GM12878 (cell line): ENCODE data around the gene DTWD2. TPM values are rescaled to one million over a fixed set of nuclear protein-coding genes. Genes with fewer than 3 reads are reported as not detected.

ENCODE experiments used
- ATAC-seq: fragments of 200-7000 bp; cut with Tn5 transposase; 3 replicates; pipeline ENCODE4 v1.9.1; 2020; ENCODE audit warnings: mild to moderate bottlenecking, moderate library complexity
- BruUV-seq: library from RNA; stranded (reverse); fragments of 400-500 nt; replicated peaks from 2 replicates; lab custom pipeline; 2021; lab: Mats Ljungman, UMichigan
- CTCF ChIA-PET: fragments of 300-600 bp; sonication (Branson Sonifier 250); formaldehyde crosslinking; extraction: SDS; loops from one replicate; lab custom pipeline; 2021; ENCODE audit warnings: inconsistent platforms; lab: Yijun Ruan, JAX
- POLR2A ChIA-PET: fragments of 350-600 bp; formaldehyde crosslinking; extraction: SDS; loops from one replicate; lab custom pipeline; 2021; ENCODE audit warnings: inconsistent platforms; lab: Charles Lee
- RAD21 ChIA-PET: fragments of 300-600 bp; sonication (Branson Sonifier 250); formaldehyde crosslinking; loops from one replicate; lab custom pipeline; 2023; ENCODE audit warnings: antibody characterized with exemption; ENCODE audit not compliant: unreplicated experiment; lab: Charles Lee
- SMC1A ChIA-PET: fragments of 300-600 bp; sonication (Branson Sonifier 250); formaldehyde crosslinking; loops from one replicate; lab custom pipeline; 2023; ENCODE audit not compliant: unreplicated experiment, uncharacterized antibody; lab: Charles Lee
- DNase-seq: peaks from one replicate; pipeline ENCODE4 v3.0.0-alpha.2; 2011; ENCODE audit warnings: low read depth, low spot score
- FAIRE-seq: peaks from 3 replicates; lab custom pipeline; 2011; peaks lifted over from hg19 to GRCh38; lab: Jason Lieb, UNC
- H2AFZ ChIP-seq: 2 replicates; pipeline ENCODE4 v1.6.0; 2011; ENCODE audit warnings: low read depth, low read length, control low read depth; ENCODE audit not compliant: control insufficient read depth
- H3K27ac ChIP-seq: 2 replicates; pipeline ENCODE4 v1.5.1; 2011; ENCODE audit warnings: control low read depth; ENCODE audit not compliant: control insufficient read depth, insufficient read depth
- H3K27me3 ChIP-seq, 2 experiments: replicated peaks in 1 of 2; 2 replicates each; pipeline versions ENCODE4 v1.6.0 to v1.6.1; 2011; ENCODE audit warnings: low read length in 1 of 2; ENCODE audit not compliant: control insufficient read depth in 2 of 2, insufficient read depth in 2 of 2
- H3K36me3 ChIP-seq, 2 experiments: 2 replicates each; pipeline ENCODE4 v1.5.1; 2011; ENCODE audit warnings: low read length in 1 of 2; ENCODE audit not compliant: control insufficient read depth in 2 of 2, insufficient read depth in 2 of 2
- H3K4me1 ChIP-seq: 2 replicates; pipeline ENCODE4 v1.6.1; 2011; ENCODE audit warnings: mild to moderate bottlenecking, low read length, moderate library complexity, mixed read lengths; ENCODE audit not compliant: control insufficient read depth, insufficient read depth
- H3K4me2 ChIP-seq: 2 replicates; pipeline ENCODE4 v1.6.0; 2011; ENCODE audit warnings: control low read depth; ENCODE audit not compliant: control insufficient read depth, insufficient read depth
- H3K4me3 ChIP-seq: fragments of 200-600 bp; sonication (generic); 2 replicates; pipeline ENCODE4 v1.5.1; 2016
- H3K79me2 ChIP-seq: 2 replicates; pipeline ENCODE4 v1.6.0; 2011; ENCODE audit warnings: low read length; ENCODE audit not compliant: control insufficient read depth, insufficient read depth
- H3K9ac ChIP-seq: 2 replicates; pipeline ENCODE4 v1.8.0; 2011; ENCODE audit warnings: low read length, control low read depth, mixed read lengths; ENCODE audit not compliant: control insufficient read depth, insufficient read depth
- H3K9me3 ChIP-seq: replicated peaks from 3 replicates; pipeline ENCODE4 v1.5.1; 2011; ENCODE audit warnings: mild to moderate bottlenecking, low read length; ENCODE audit not compliant: control insufficient read depth, insufficient read depth
- H4K20me1 ChIP-seq: 2 replicates; pipeline ENCODE4 v1.6.0; 2011; ENCODE audit not compliant: control insufficient read depth, insufficient read depth
- CEBPB ChIP-seq, 2 experiments: fragments of 150-350 bp in 1 of 2; IDR thresholded peaks; 2 replicates each; pipeline ENCODE4 v1.6.1; 2012 to 2014; ENCODE audit warnings: low read depth in 2 of 2, low read length in 2 of 2, borderline replicate concordance in 1 of 2, inconsistent platforms in 1 of 2
- FOS ChIP-seq: IDR thresholded peaks from 3 replicates; pipeline ENCODE4 v1.6.1; 2011; ENCODE audit warnings: borderline replicate concordance; ENCODE audit not compliant: insufficient read length; ENCODE audit errors: extremely low read depth
- JUNB ChIP-seq: IDR thresholded peaks from 2 replicates; pipeline ENCODE4 v1.6.1; 2016; ENCODE audit warnings: antibody characterized with exemption, mild to moderate bottlenecking
- MEF2A ChIP-seq: IDR thresholded peaks from 2 replicates; pipeline ENCODE4 v1.6.1; 2011; ENCODE audit warnings: low read depth, mild to moderate bottlenecking, low read length, moderate library complexity; ENCODE audit not compliant: insufficient read depth
- NBN ChIP-seq: fragments of 450-650 bp; IDR thresholded peaks from 2 replicates; pipeline ENCODE4 v1.6.1; 2016
- PKNOX1 ChIP-seq: fragments of 450-650 bp; IDR thresholded peaks from 2 replicates; pipeline ENCODE4 v1.6.1; 2016; ENCODE audit warnings: mild to moderate bottlenecking
- POLR2AphosphoS2 ChIP-seq: IDR thresholded peaks from 2 replicates; pipeline ENCODE4 v1.6.1; 2011; ENCODE audit warnings: low read depth, mild to moderate bottlenecking, low read length, improper control_type of control experiment, moderate library complexity
- RELA ChIP-seq: fragments of 450-650 bp; IDR thresholded peaks from 2 replicates; pipeline ENCODE4 v1.8.0; 2014; ENCODE audit warnings: borderline replicate concordance; ENCODE audit not compliant: partially characterized antibody
- SMC3 ChIP-seq: IDR thresholded peaks from 2 replicates; pipeline ENCODE4 v1.6.1; 2011; ENCODE audit warnings: low read length, improper control_type of control experiment, borderline replicate concordance
- YY1 ChIP-seq: IDR thresholded peaks from 2 replicates; pipeline ENCODE4 v1.6.1; 2011; ENCODE audit warnings: low read depth, mild to moderate bottlenecking, low read length
- WGBS: methylation state at CpG from one replicate; pipeline ENCODE4 v1.1.6; 2016; ENCODE audit warnings: low lambda C conversion rate; ENCODE audit not compliant: insufficient replicate concordance, insufficient coverage; ENCODE audit errors: missing lambda C conversion rate; 5-methylcytosine and 5-hydroxymethylcytosine counted together
- in situ Hi-C: fragments of 300-500 bp; cut with MboI; formaldehyde crosslinking; loops from 9 replicates; pipeline ENCODE4 v1.14.3; 2018; ENCODE audit warnings: mixed read lengths
- intact Hi-C: fragments of 100-400 bp; cut with micrococcal nuclease; formaldehyde crosslinking; loops from one replicate; pipeline ENCODE4 v1.14.2; 2022; ENCODE audit not compliant: unreplicated experiment
- polyA plus RNA-seq, 11 experiments: library from polyadenylated mRNA; depleted of rRNA in 4 of 11; unstranded in 6 of 11; stranded (reverse) in 5 of 11; fragments of >200 nt; fragmentation: Nextera tagmentation in 4 of 11; fragmentation: Illumina TruSeq in 1 of 11; extraction: Ambion mirVana in 4 of 11; extraction: Trizol in 1 of 11; gene quantifications; 1 replicate in 1 of 11; 2 replicates in 10 of 11; pipeline versions ENCODE4 v1.2.1 to v1.2.3, GENCODE V29; 2011 to 2016; ENCODE audit warnings: inconsistent platforms in 2 of 11, missing spikeins in 2 of 11, low read depth in 1 of 11
- total RNA-seq, 4 experiments: library from RNA; depleted of rRNA in 3 of 4; stranded (reverse); fragments of >200 nt in 3 of 4; fragmentation: Illumina TruSeq in 1 of 4; extraction: Trizol in 1 of 4; gene quantifications; 2 replicates each; pipeline versions ENCODE4 v1.2.1 to v1.2.3, GENCODE V29; 2013 to 2021
- TF ChIP-seq, protein P1 (sequence below): fragments of 450-650 bp; IDR thresholded peaks from 2 replicates; pipeline ENCODE4 v1.6.1; 2017; ENCODE audit warnings: borderline replicate concordance
- TF ChIP-seq, protein P2 (sequence below): fragments of 450-650 bp; IDR thresholded peaks from 2 replicates; pipeline ENCODE4 v1.6.1; 2017; ENCODE audit warnings: mild to moderate bottlenecking

The DTWD2 gene
- total and polyA plus RNA-seq, 10 of the 15 experiments (the other 5 are each of a cell fraction or from before 2014, with no cell fraction given) = 0.93 to 8.4 (median 5.1) TPM

DNA sequence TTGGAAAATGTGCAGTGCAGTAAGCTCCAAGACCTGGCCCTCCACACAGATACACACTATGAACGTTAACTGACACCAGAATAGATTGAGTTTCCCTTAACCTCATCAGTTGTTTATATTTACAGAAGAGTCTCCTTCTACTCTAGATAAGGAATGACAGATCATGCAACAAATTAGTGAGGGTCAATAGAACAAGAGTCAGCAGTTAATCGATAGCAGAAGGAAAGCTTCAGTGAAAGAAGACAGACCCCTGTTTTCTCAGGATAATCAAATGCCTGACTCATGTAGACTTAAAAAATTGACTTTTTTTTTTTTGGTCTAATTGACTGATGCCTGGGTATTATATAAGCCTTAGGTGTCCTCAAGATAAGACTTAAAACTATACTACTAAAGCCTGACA is 179.9 kb downstream of the DTWD2 start:
- BruUV-seq = no TSS peak

More for the DNA sequence above, 179.9 kb downstream of the DTWD2 start:
- RAD21 ChIA-PET = no interaction called here
- H4K20me1 ChIP-seq = no peaks in the 10 kb centered on the region
- H3K27ac ChIP-seq = no peak overlapping the region
- no peaks in the 10 kb centered on the region for H3K27me3 ChIP-seq
- H3K4me2 ChIP-seq = no peak overlapping the region
- TF ChIP-seq YY1 (no peak), NBN (no peak), SMC3 (no peak), JUNB (no peak), PKNOX1 (no peak), CEBPB (IDR thresholded peaks at IDR 0.05; ENCODE audit: borderline replicate concordance in 1 of 2, low read depth in 2 of 2, low read length in 2 of 2) (no peak), FOS (no peak), RELA (no peak), MEF2A (no peak), POLR2AphosphoS2 (no peak)
- TF ChIP-seq, protein P1, sequence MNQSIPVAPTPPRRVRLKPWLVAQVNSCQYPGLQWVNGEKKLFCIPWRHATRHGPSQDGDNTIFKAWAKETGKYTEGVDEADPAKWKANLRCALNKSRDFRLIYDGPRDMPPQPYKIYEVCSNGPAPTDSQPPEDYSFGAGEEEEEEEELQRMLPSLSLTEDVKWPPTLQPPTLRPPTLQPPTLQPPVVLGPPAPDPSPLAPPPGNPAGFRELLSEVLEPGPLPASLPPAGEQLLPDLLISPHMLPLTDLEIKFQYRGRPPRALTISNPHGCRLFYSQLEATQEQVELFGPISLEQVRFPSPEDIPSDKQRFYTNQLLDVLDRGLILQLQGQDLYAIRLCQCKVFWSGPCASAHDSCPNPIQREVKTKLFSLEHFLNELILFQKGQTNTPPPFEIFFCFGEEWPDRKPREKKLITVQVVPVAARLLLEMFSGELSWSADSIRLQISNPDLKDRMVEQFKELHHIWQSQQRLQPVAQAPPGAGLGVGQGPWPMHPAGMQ = no peak
- TF ChIP-seq, protein P2, sequence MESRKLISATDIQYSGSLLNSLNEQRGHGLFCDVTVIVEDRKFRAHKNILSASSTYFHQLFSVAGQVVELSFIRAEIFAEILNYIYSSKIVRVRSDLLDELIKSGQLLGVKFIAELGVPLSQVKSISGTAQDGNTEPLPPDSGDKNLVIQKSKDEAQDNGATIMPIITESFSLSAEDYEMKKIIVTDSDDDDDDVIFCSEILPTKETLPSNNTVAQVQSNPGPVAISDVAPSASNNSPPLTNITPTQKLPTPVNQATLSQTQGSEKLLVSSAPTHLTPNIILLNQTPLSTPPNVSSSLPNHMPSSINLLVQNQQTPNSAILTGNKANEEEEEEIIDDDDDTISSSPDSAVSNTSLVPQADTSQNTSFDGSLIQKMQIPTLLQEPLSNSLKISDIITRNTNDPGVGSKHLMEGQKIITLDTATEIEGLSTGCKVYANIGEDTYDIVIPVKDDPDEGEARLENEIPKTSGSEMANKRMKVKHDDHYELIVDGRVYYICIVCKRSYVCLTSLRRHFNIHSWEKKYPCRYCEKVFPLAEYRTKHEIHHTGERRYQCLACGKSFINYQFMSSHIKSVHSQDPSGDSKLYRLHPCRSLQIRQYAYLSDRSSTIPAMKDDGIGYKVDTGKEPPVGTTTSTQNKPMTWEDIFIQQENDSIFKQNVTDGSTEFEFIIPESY = no peak
- no peak for FAIRE-seq
- no peaks in the 10 kb centered on the region for H3K36me3 ChIP-seq
- no peaks in the 10 kb centered on the region for H3K9me3 ChIP-seq
- no peaks in the 10 kb centered on the region for H3K4me1 ChIP-seq
- intact Hi-C loops = no loop called here
- no peak for DNase-seq
- SMC1A ChIA-PET = interaction anchor here (0.6 to 1.0 kb wide), 3 partner anchors 12 to 905 kb away, joined by 3 to 4 read pairs (median 3); no protein-coding TSS in a partner anchor
- no peak overlapping the region for H3K9ac ChIP-seq
- CTCF ChIA-PET = interaction anchor here (0.6 to 2.7 kb wide), 3 partner anchors 16 to 43 kb away, joined by 3 to 12 read pairs (median 4); no protein-coding TSS in a partner anchor
- WGBS = 22% methylated on average over 2 of the region's 2 CpGs
- no peak for ATAC-seq
- H3K79me2 ChIP-seq = no peaks in the 10 kb centered on the region
- H3K4me3 ChIP-seq = no peak overlapping the region
- POLR2A ChIA-PET = no interaction called here
- in situ Hi-C loops = no loop called here
- no peak overlapping the region for H2AFZ ChIP-seq
